WI38 (cell line): ENCODE data around the gene PTPRT.

Source experiments
- H3K4me3 ChIP-seq: 2 replicates; pipeline ENCODE4 v1.5.1; 2011; ENCODE audit warnings: low read depth, mild to moderate bottlenecking, control low read depth, low read length
- TF ChIP-seq, protein P1 (sequence below): IDR thresholded peaks from 2 replicates; pipeline ENCODE4 v1.5.1; 2012; ENCODE audit warnings: low read depth, mild to moderate bottlenecking, control low read depth, low read length

The PTPRT gene

GRCh38 chr20:42493001-42493400 lies 696.7 kb downstream of the PTPRT start:
- TF ChIP-seq, protein P1, sequence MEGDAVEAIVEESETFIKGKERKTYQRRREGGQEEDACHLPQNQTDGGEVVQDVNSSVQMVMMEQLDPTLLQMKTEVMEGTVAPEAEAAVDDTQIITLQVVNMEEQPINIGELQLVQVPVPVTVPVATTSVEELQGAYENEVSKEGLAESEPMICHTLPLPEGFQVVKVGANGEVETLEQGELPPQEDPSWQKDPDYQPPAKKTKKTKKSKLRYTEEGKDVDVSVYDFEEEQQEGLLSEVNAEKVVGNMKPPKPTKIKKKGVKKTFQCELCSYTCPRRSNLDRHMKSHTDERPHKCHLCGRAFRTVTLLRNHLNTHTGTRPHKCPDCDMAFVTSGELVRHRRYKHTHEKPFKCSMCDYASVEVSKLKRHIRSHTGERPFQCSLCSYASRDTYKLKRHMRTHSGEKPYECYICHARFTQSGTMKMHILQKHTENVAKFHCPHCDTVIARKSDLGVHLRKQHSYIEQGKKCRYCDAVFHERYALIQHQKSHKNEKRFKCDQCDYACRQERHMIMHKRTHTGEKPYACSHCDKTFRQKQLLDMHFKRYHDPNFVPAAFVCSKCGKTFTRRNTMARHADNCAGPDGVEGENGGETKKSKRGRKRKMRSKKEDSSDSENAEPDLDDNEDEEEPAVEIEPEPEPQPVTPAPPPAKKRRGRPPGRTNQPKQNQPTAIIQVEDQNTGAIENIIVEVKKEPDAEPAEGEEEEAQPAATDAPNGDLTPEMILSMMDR, result no peak
- no peak overlapping the region for H3K4me3 ChIP-seq

DNA sequence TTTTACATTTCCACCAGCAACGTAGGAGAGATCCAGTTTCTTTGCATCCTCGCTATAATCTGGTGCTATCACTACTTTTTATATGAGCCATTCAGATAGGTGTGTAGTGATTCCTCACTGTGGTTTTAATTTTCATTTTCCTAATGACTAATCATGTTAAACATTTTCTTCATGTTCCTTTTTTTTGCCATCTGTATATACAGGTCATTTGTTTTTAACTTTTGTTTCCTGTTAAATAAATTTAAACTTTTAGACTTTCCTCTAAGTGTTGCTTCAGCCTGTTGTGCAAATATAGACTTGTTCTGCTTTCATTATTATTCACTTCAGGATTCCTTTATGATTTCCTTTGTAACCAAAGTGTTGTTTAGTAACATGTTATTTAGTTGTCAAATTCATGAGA lies 697.4 kb downstream of the PTPRT start:
- H3K4me3 ChIP-seq, result no peak overlapping the region

GRCh38 chr20:42485556-42485955 lies 704.1 kb downstream of the PTPRT start:
- TF ChIP-seq, protein P1, result no peak
- H3K4me3 ChIP-seq, result no peak overlapping the region

More for the DNA sequence above, 697.4 kb downstream of the PTPRT start:
- TF ChIP-seq, protein P1, result no peak

GRCh38 chr20:42484790-42485375 lies 704.8 kb downstream of the PTPRT start:
- TF ChIP-seq, protein P1, result no peak
- no peak overlapping the region for H3K4me3 ChIP-seq

GRCh38 chr20:42484335-42484734 lies 705.4 kb downstream of the PTPRT start:
- no peak overlapping the region for H3K4me3 ChIP-seq
- TF ChIP-seq, protein P1, result no peak

DNA sequence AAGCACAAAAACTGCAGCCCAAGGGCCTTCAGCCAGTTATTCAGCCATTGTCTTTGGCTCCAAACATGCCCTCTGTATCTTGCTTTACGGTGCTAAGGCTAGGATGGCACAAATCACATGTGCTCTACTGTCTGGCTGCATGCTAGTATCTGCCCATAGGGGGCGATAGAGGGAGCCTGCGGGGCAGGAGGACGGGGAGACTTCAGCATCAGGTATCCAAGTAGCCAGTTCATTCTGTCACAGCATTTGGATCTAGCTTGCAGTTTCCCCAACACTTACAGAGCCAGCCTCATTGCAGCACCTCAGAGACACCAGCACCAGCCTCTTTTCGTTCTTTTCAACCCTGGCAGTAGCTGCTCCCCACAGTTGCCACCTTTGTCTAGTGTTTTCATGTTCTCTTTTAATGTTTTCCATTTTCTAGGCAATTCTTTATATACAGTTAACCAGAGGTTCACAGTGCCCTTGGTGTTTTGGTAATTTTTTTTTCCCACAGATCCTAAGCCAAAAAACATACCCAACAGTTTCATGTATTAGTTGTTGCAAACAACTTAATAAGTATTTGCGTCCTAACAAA lies 705.9 kb downstream of the PTPRT start:
- TF ChIP-seq, protein P1, result no peak
- no peak overlapping the region for H3K4me3 ChIP-seq

GRCh38 chr20:42482808-42483207 lies 706.9 kb downstream of the PTPRT start:
- TF ChIP-seq, protein P1, result no peak
- H3K4me3 ChIP-seq, result no peak overlapping the region
